Activated CD4-positive, alpha-beta T cell treated with anti-CD3 and anti-CD28 coated beads, Interleukin-2, Interleukin-4, amounts not matched to agents 100 ng/mL and 50 ng/mL, durations not matched to agents 16 hours and 8 hours (primary cell): ENCODE data around the gene HSPB6.
"Not testable (repeated sequence)": the region's sequence is repeated elsewhere in the genome, so short reads cannot be mapped to it uniquely, and the experiment has no call there.

Experiments
- DNase-seq: peaks from one replicate; pipeline ENCODE4 v3.0.0-alpha.2; 2020; ENCODE audit warnings: low spot score

HSPB6 gene

GRCh38 chr19:35786299-35787160 is 29.7 kb upstream of the HSPB6 start:
- DNase-seq = no peak

GRCh38 chr19:35785339-35785627 is 28.5 kb upstream of the HSPB6 start:
- DNase-seq = no peak

- no peak for DNase-seq
Measured at GRCh38 chr19:35784503-35785338, 27.9 kb upstream of the HSPB6 start.

GRCh38 chr19:35783469-35784434 is 26.9 kb upstream of the HSPB6 start:
- no peak for DNase-seq

- no peak for DNase-seq
Measured at GRCh38 chr19:35782589-35782988, 25.8 kb upstream of the HSPB6 start.

- DNase-seq = no peak
Measured at GRCh38 chr19:35781650-35782049, 24.8 kb upstream of the HSPB6 start.

- no peak for DNase-seq
Measured at GRCh38 chr19:35780717-35781116, 23.9 kb upstream of the HSPB6 start.

GRCh38 chr19:35780058-35780457 is 23.2 kb upstream of the HSPB6 start:
- DNase-seq = no peak

GRCh38 chr19:35779033-35779432 is 22.2 kb upstream of the HSPB6 start:
- DNase-seq = no peak

GRCh38 chr19:35777961-35778360 is 21.1 kb upstream of the HSPB6 start:
- DNase-seq = no peak

GRCh38 chr19:35777086-35777841 is 20.4 kb upstream of the HSPB6 start:
- DNase-seq = no peak

GRCh38 chr19:35776102-35776788 is 19.4 kb upstream of the HSPB6 start:
- no peak for DNase-seq

- DNase-seq = peak; percentile 99
Measured at GRCh38 chr19:35775298-35776101, 18.7 kb upstream of the HSPB6 start, which contains the start of gene ARHGAP33. Gene ARHGAP33, plus strand, starts transcription at chr19:35775564. Its CDS starts 95 bp downstream, at chr19:35775659.

GRCh38 chr19:35775046-35775297 is 18.1 kb upstream of the HSPB6 start:
- DNase-seq = no peak

GRCh38 chr19:35774274-35775045 is 17.6 kb upstream of the HSPB6 start:
- no peak for DNase-seq

- DNase-seq = no peak
Measured at GRCh38 chr19:35773020-35773806, 16.4 kb upstream of the HSPB6 start.

- DNase-seq = not testable (repeated sequence)
Measured at GRCh38 chr19:35772362-35772761, 15.5 kb upstream of the HSPB6 start.

GRCh38 chr19:35768082-35768421 is 11.2 kb upstream of the HSPB6 start:
- no peak for DNase-seq
